ENCODE results near the gene TMEM178B. TPM values are rescaled to one million over a fixed set of nuclear protein-coding genes. Genes with fewer than 3 reads are reported as not detected.

Gene TMEM178B
- total and polyA plus RNA-seq, 9 of the 15 experiments (the other 6 are each of a cell fraction or from before 2014, with no cell fraction given): under 0.01 to 0.03 (median 0.01) TPM; not detected in 5

GRCh38 chr7:141045126-141045841, 28.6 kb upstream of the TMEM178B start:
- BruUV-seq (replicated peaks): no TSS peak
- Histone ChIP-seq H3K4me3 (no peak overlapping the region), H2AFZ (ENCODE audit: low read depth, low read length) (no peak overlapping the region), H3K79me2 (ENCODE audit: control insufficient read depth, insufficient read depth, low read length) (no peaks in the 10 kb centered on the region), H4K20me1 (replicated peaks; ENCODE audit: control insufficient read depth, insufficient read depth, low read length) (no peaks in the 10 kb centered on the region), H3K4me1 (replicated peaks in 1 of 2; ENCODE audit: control insufficient read depth in 2 of 2, insufficient read depth in 2 of 2, low read length in 2 of 2) (no peaks in the 10 kb centered on the region), H3K27me3 (ENCODE audit: control insufficient read depth in 2 of 2, insufficient read depth in 2 of 2, low read length in 2 of 2) (peaks cover 0 to 3% of the 10 kb centered on the region in 2 experiments; a peak in 2 of 5 replicates), H3K9me1 (ENCODE audit: control insufficient read depth, insufficient read depth, low read length) (no peaks in the 10 kb centered on the region), H3K36me3 (ENCODE audit: control insufficient read depth, insufficient read depth, low read length) (no peaks in the 10 kb centered on the region), H3K9ac (ENCODE audit: insufficient read depth in 1 of 2, low read depth in 2 of 2, low read length in 2 of 2) (no peak overlapping the region), H3K9me3 (replicated peaks; ENCODE audit: control insufficient read depth, insufficient read depth, low read depth, low read length) (no peaks in the 10 kb centered on the region), H3K27ac (ENCODE audit: extremely low read depth, low read depth, low read length) (no peak overlapping the region), H3K4me2 (ENCODE audit: insufficient read depth, low read length) (no peak overlapping the region)
- ChIA-PET CTCF (ENCODE audit: low intra/inter-chr PET ratio) (no interaction called here), POLR2A (interaction anchor here (0.6 to 1.5 kb wide), 2 partner anchors 11 to 244 kb away, joined by 3 read pairs; no protein-coding TSS in a partner anchor)
- FAIRE-seq (no peak), ATAC-seq (no peak), DNase-seq (ENCODE audit: extremely low read depth in 1 of 4, low spot score in 3 of 4) (no peak)
- intact Hi-C loops (cut with micrococcal nuclease): no loop called here
- under 1% methylated on average over 7 of the region's 7 CpGs for WGBS (ENCODE audit: insufficient coverage, low coverage, missing lambda C conversion rate)
- peak; percentile 60 for TF ChIP-seq ZNF121 (CRISPR knock-in tag; conservative IDR thresholded peaks at IDR 0.05)
- no peak for TF ChIP-seq CTBP1 (IDR thresholded peaks at IDR 0.05; ENCODE audit: borderline replicate concordance)
- in situ Hi-C loops (cut with MboI): no loop called here

GRCh38 chr7:141045842-141046620, 27.8 kb upstream of the TMEM178B start:
- H3K9me1 ChIP-seq (ENCODE audit: control insufficient read depth, insufficient read depth, low read length): no peaks in the 10 kb centered on the region
- intact Hi-C loops (cut with micrococcal nuclease) (no loop called here), in situ Hi-C loops (cut with MboI) (no loop called here)
- H3K27me3 ChIP-seq (ENCODE audit: control insufficient read depth in 2 of 2, insufficient read depth in 2 of 2, low read length in 2 of 2): peaks cover 0 to 3% of the 10 kb centered on the region in 2 experiments; a peak in 2 of 5 replicates
- no peak overlapping the region for H3K27ac ChIP-seq (ENCODE audit: extremely low read depth, low read depth, low read length)
- no peak for ATAC-seq
- H3K79me2 ChIP-seq (ENCODE audit: control insufficient read depth, insufficient read depth, low read length): no peaks in the 10 kb centered on the region
- no peak overlapping the region for H2AFZ ChIP-seq (ENCODE audit: low read depth, low read length)
- ChIA-PET POLR2A (interaction anchor here (0.6 to 1.5 kb wide), 3 partner anchors 11 to 373 kb away, joined by 3 read pairs; no protein-coding TSS in a partner anchor), CTCF (ENCODE audit: low intra/inter-chr PET ratio) (no interaction called here)
- H3K4me2 ChIP-seq (ENCODE audit: insufficient read depth, low read length): no peak overlapping the region
- no peak overlapping the region for H3K9ac ChIP-seq (ENCODE audit: insufficient read depth in 1 of 2, low read depth in 2 of 2, low read length in 2 of 2)
- no peak for TF ChIP-seq ZNF140 (CRISPR knock-in tag; IDR thresholded peaks at IDR 0.05)
- TF ChIP-seq U2AF1 (optimal IDR thresholded peaks at IDR 0.05; ENCODE audit: low read depth, low read length): no peak
- peak; percentile 91 for TF ChIP-seq ZNF431 (CRISPR knock-in tag; IDR thresholded peaks at IDR 0.05)
- TF ChIP-seq ZNF766 (CRISPR knock-in tag; conservative IDR thresholded peaks at IDR 0.05): peak; percentile 50; the same call in 1 of the 2 replicates
- H4K20me1 ChIP-seq (replicated peaks; ENCODE audit: control insufficient read depth, insufficient read depth, low read length): no peaks in the 10 kb centered on the region
- FAIRE-seq: no peak
- no TSS peak for BruUV-seq (replicated peaks)
- H3K4me3 ChIP-seq: no peak overlapping the region
- no peak for DNase-seq (ENCODE audit: extremely low read depth in 1 of 4, low spot score in 3 of 4)
- 0% methylated on average over 7 of the region's 7 CpGs for WGBS (ENCODE audit: insufficient coverage, low coverage, missing lambda C conversion rate)
- no peaks in the 10 kb centered on the region for H3K36me3 ChIP-seq (ENCODE audit: control insufficient read depth, insufficient read depth, low read length)
- H3K4me1 ChIP-seq (replicated peaks in 1 of 2; ENCODE audit: control insufficient read depth in 2 of 2, insufficient read depth in 2 of 2, low read length in 2 of 2): no peaks in the 10 kb centered on the region
- no peaks in the 10 kb centered on the region for H3K9me3 ChIP-seq (replicated peaks; ENCODE audit: control insufficient read depth, insufficient read depth, low read depth, low read length)
